NCI-H1436 (cell line): Measurements from ENCODE around the gene NT5DC3.
"Not testable (repeated sequence)": the region's sequence is repeated elsewhere in the genome, so short reads cannot be mapped to it uniquely, and the experiment has no call there.

Experiments used
- DNase-seq: peaks from one replicate; lab custom pipeline; 2025; lab: John Stamatoyannopoulos, UW

Gene NT5DC3

GRCh38 chr12:103855036-103855712, 14.1 kb upstream of the NT5DC3 start:
- DNase-seq = no peak

- no peak for DNase-seq
Observed at GRCh38 chr12:103854372-103854973, 13.4 kb upstream of the NT5DC3 start.

- DNase-seq = peak; percentile 93
Observed at GRCh38 chr12:103852498-103852997, 11.5 kb upstream of the NT5DC3 start.

GRCh38 chr12:103851127-103851526, 10.1 kb upstream of the NT5DC3 start:
- DNase-seq = no peak

GRCh38 chr12:103850429-103850828, 9.4 kb upstream of the NT5DC3 start:
- DNase-seq = no peak

- DNase-seq = no peak
Observed at GRCh38 chr12:103848917-103849491, 8.0 kb upstream of the NT5DC3 start.

- DNase-seq = no peak
Observed at GRCh38 chr12:103848143-103848542, 7.1 kb upstream of the NT5DC3 start.

- DNase-seq = no peak
Observed at GRCh38 chr12:103846415-103846814, 5.4 kb upstream of the NT5DC3 start.

- DNase-seq = no peak
Observed at GRCh38 chr12:103844305-103844704, 3.3 kb upstream of the NT5DC3 start.

- no peak for DNase-seq
Observed at GRCh38 chr12:103841690-103842584, 903 bp upstream of the NT5DC3 start.

- DNase-seq = no peak
Observed at GRCh38 chr12:103840462-103840875, 565 bp downstream of the NT5DC3 start.

GRCh38 chr12:103839609-103840461, 1.2 kb downstream of the NT5DC3 start:
- DNase-seq = no peak

GRCh38 chr12:103839103-103839502, 1.9 kb downstream of the NT5DC3 start:
- no peak for DNase-seq

- no peak for DNase-seq
Observed at GRCh38 chr12:103838254-103838914, 2.6 kb downstream of the NT5DC3 start.

GRCh38 chr12:103836345-103836744, 4.7 kb downstream of the NT5DC3 start:
- DNase-seq = no peak

- DNase-seq = not testable (repeated sequence)
Observed at GRCh38 chr12:103835747-103836335, 5.2 kb downstream of the NT5DC3 start.

GRCh38 chr12:103834942-103835341, 6.1 kb downstream of the NT5DC3 start:
- no peak for DNase-seq

- no peak for DNase-seq
Observed at GRCh38 chr12:103833891-103834290, 7.1 kb downstream of the NT5DC3 start.

GRCh38 chr12:103833095-103833775, 7.8 kb downstream of the NT5DC3 start:
- no peak for DNase-seq
